ENCODE data around the gene ENO3. TPM values are rescaled to one million over a fixed set of nuclear protein-coding genes. Genes with fewer than 3 reads are reported as not detected.

Gene ENO3
- total RNA-seq, 2 experiments from 2014 or later = 14.6 to 79.4 TPM

DNA sequence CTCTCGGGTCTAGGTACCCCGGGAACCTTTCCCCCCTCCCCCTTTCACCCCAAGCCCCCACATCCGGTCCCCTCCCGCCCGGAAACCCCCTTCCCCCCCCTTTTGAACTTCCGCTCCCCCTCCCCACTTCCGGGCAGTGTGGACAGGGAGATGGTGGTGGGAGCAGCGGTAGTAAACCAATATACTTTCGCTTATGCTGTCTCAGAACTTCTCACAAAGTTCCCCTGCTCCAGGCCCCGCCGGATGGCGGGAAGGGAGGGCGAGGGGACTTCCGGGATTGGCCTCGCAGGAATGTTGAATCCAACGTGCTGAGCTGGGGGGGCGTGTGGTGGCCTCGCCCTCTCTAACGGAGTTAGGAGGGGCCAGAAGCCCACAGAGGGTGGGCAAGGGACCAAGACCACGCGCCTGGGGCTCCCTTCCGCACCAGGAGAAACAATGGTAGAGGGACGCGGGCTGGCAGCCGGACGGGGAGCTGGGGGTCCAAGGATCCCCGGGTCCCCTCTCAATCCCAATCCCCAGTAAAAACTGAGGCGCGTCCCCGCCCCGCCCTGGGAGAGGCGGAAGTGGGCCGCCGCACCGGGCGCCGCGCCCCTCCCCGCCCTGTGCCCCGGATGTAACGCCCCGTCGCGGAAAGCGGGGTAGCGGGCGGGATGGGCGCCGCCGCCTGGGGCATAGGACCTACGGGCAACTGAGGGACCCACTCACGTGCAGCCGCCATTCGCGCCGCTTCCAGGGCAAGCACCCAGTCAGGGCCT is 3.3 kb upstream of the ENO3 start:
- Histone ChIP-seq H3K4me3 (ENCODE audit: low read depth, low read length, poor library complexity, severe bottlenecking) (peak overlapping the region; percentile 100), H3K36me3 (ENCODE audit: insufficient read depth, low read length) (peaks cover 56% of the 10 kb centered on the region), H3K9me2 (ENCODE audit: insufficient read depth, low read length) (no peaks in the 10 kb centered on the region), H3K27ac (ENCODE audit: low read depth, low read length, poor library complexity, severe bottlenecking) (peak overlapping the region; percentile 99), H3K9me3 (ENCODE audit: low read length) (no peaks in the 10 kb centered on the region), H4K20me1 (ENCODE audit: insufficient read depth, low read length) (peaks cover 19% of the 10 kb centered on the region), H3K79me2 (ENCODE audit: insufficient read depth, low read depth, low read length) (peaks cover 53% of the 10 kb centered on the region), H3K4me2 (ENCODE audit: low read length) (peak overlapping the region; percentile 97), H3K4me1 (ENCODE audit: insufficient read depth, low read length, poor library complexity, severe bottlenecking) (peaks cover 63% of the 10 kb centered on the region), H2AFZ (ENCODE audit: low read length) (no peak overlapping the region)
- TF ChIP-seq, protein P1, sequence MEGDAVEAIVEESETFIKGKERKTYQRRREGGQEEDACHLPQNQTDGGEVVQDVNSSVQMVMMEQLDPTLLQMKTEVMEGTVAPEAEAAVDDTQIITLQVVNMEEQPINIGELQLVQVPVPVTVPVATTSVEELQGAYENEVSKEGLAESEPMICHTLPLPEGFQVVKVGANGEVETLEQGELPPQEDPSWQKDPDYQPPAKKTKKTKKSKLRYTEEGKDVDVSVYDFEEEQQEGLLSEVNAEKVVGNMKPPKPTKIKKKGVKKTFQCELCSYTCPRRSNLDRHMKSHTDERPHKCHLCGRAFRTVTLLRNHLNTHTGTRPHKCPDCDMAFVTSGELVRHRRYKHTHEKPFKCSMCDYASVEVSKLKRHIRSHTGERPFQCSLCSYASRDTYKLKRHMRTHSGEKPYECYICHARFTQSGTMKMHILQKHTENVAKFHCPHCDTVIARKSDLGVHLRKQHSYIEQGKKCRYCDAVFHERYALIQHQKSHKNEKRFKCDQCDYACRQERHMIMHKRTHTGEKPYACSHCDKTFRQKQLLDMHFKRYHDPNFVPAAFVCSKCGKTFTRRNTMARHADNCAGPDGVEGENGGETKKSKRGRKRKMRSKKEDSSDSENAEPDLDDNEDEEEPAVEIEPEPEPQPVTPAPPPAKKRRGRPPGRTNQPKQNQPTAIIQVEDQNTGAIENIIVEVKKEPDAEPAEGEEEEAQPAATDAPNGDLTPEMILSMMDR (conservative IDR thresholded peaks at IDR 0.05; ENCODE audit: low read length) = no peak
- no peak for TF ChIP-seq EZH2phosphoT487 (IDR thresholded peaks at IDR 0.05; ENCODE audit: borderline replicate concordance, low read depth, low read length)
- DNase-seq (ENCODE audit: low spot score) = peak; percentile 77
- POLR2A ChIA-PET = interaction anchor here (0.5 to 0.8 kb wide), 4 partner anchors 20 to 479 kb away, joined by 3 to 4 read pairs (median 3); partner anchors contain the start of gene SPAG7
- intact Hi-C loops (cut with micrococcal nuclease; ENCODE audit: unreplicated experiment) = loop anchor here (1.0 to 10.0 kb wide), 2 partner anchors 50 to 247 kb away; partner anchors contain the start of genes INCA1, KIF1C and ZNF594
- BruUV-seq (replicated peaks) = no TSS peak
- CTCF ChIA-PET (ENCODE audit: unreplicated experiment) = interaction anchor here (0.7 kb wide), 1 partner anchor 20 kb away, joined by 3 read pairs; the partner anchor contains the start of gene SPAG7

DNA sequence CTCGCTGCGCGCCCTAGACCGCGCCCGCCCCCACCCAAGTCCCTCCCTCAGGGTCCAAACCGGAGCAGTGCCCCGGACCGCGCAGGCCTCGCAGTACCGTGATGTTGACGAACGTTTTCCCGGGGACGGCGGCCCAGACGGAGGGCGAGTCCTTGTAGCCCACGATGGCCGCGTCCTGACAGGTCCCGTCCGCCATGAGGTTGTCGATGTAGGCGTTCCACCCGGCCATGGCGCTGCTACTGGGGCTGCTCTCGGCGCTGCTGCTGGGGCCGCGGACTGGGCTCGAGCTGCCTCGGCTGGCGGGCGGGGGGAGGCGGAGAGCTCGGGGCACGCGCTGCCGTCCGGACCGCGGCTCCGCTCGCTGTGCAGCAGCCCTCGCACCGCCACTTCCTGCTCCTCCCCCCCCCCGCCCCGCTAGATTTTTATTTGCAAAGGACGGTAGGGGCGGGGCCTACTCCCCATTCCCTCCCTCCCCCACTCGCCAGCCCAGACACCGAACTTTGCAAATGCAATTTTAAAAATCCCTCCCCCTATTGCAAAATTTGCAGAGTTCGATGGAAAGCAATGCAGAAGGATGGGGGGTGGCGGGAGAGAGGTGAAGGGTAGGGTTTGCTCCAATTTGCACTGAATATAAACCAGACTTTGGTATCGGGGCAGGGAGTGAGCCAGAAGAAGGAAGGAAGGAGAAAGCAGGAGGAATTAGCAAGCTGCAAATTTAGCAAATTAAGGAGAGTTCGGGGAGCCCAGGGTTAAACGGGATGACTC is 2.6 kb upstream of the ENO3 start, which contains the start of gene PFN1:
PFN1 (minus strand) TSS at position 365 of the 765 bp plus-strand sequence; CDS start at position 229, 136 bp downstream.
- DNase-seq (ENCODE audit: low spot score) = peak; percentile 96
- Histone ChIP-seq H3K4me2 (ENCODE audit: low read length) (peak within 1 kb of the TSS; percentile 97), H3K9me3 (ENCODE audit: low read length) (no peaks in the 10 kb centered on the region), H3K9me2 (ENCODE audit: insufficient read depth, low read length) (no peaks in the 10 kb centered on the region), H3K27ac (ENCODE audit: low read depth, low read length, poor library complexity, severe bottlenecking) (peak within 1 kb of the TSS; percentile 99), H3K36me3 (ENCODE audit: insufficient read depth, low read length) (peaks cover 49% of the 10 kb centered on the region), H3K4me1 (ENCODE audit: insufficient read depth, low read length, poor library complexity, severe bottlenecking) (peaks cover 55% of the 10 kb centered on the region), H2AFZ (ENCODE audit: low read length) (peak within 1 kb of the TSS; percentile 15; the same call in 1 of the 2 replicates), H4K20me1 (ENCODE audit: insufficient read depth, low read length) (peaks cover 19% of the 10 kb centered on the region), H3K79me2 (ENCODE audit: insufficient read depth, low read depth, low read length) (peaks cover 45% of the 10 kb centered on the region), H3K4me3 (ENCODE audit: low read depth, low read length, poor library complexity, severe bottlenecking) (peak within 1 kb of the TSS; percentile 100)
- ChIA-PET POLR2A (interaction anchor here (0.5 to 0.9 kb wide), 4 partner anchors 19 to 478 kb away, joined by 3 read pairs; partner anchors contain the start of gene SPAG7), CTCF (ENCODE audit: unreplicated experiment) (interaction anchor here (0.7 kb wide), 1 partner anchor 19 kb away, joined by 3 read pairs; the partner anchor contains the start of gene SPAG7)
- no TSS peak for BruUV-seq (replicated peaks)
- no peak for TF ChIP-seq EZH2phosphoT487 (IDR thresholded peaks at IDR 0.05; ENCODE audit: borderline replicate concordance, low read depth, low read length)
- TF ChIP-seq, protein P1 (conservative IDR thresholded peaks at IDR 0.05; ENCODE audit: low read length) = no peak
- intact Hi-C loops (cut with micrococcal nuclease; ENCODE audit: unreplicated experiment) = loop anchor here (1.0 to 10.0 kb wide), 2 partner anchors 49 to 246 kb away; partner anchors contain the start of genes INCA1, KIF1C and ZNF594

Data from OCI-LY7 (cell line).